ENCODE results near the gene SLC30A2.
A peak's percentile ranks its signal among the peaks of the same experiment; 100 is the strongest.

Gene SLC30A2

GRCh38 chr1:26020941-26021646 is 24.8 kb downstream of the SLC30A2 start:
- DNase-seq, result no peak

- DNase-seq, result no peak
Measured at GRCh38 chr1:26020330-26020768, 25.6 kb downstream of the SLC30A2 start.

GRCh38 chr1:26019641-26020315 is 26.1 kb downstream of the SLC30A2 start:
- DNase-seq, result no peak

- no peak for DNase-seq
Measured at GRCh38 chr1:26017606-26018005, 28.3 kb downstream of the SLC30A2 start.

- no peak for DNase-seq
Measured at GRCh38 chr1:26016953-26017545, 28.9 kb downstream of the SLC30A2 start.

- DNase-seq, result no peak
Measured at GRCh38 chr1:26016258-26016952, 29.5 kb downstream of the SLC30A2 start.

- DNase-seq, result no peak
Measured at GRCh38 chr1:26015358-26015757, 30.6 kb downstream of the SLC30A2 start.

- DNase-seq, result no peak
Measured at GRCh38 chr1:26014179-26014578, 31.7 kb downstream of the SLC30A2 start.

- peak in 1 of 2 experiments; percentile 63 for DNase-seq
Measured at GRCh38 chr1:26012864-26013263, 33.1 kb downstream of the SLC30A2 start.

- DNase-seq, result no peak
Measured at GRCh38 chr1:26010825-26011224, 35.1 kb downstream of the SLC30A2 start.

- peak in 1 of 2 experiments; percentile 10 for DNase-seq
Measured at GRCh38 chr1:26009796-26010447, 36.0 kb downstream of the SLC30A2 start.

- no peak for DNase-seq
Measured at GRCh38 chr1:26006710-26007109, 39.2 kb downstream of the SLC30A2 start.

- no peak for DNase-seq
Measured at GRCh38 chr1:26005434-26006105, 40.3 kb downstream of the SLC30A2 start.

GRCh38 chr1:26003756-26004155 is 42.2 kb downstream of the SLC30A2 start:
- no peak for DNase-seq

GRCh38 chr1:26003262-26003661 is 42.7 kb downstream of the SLC30A2 start:
- no peak for DNase-seq

GRCh38 chr1:25999041-25999800 is 46.7 kb downstream of the SLC30A2 start:
- DNase-seq, result no peak

GRCh38 chr1:25997828-25998761 is 47.8 kb downstream of the SLC30A2 start, which contains the start of gene PAFAH2:
TSS of gene PAFAH2 (minus strand) at chr1:25998063. CDS start at chr1:25990816, 7,247 bp downstream.
- peak; percentile 98 to 99 for DNase-seq

GRCh38 chr1:25996966-25997827 is 48.7 kb downstream of the SLC30A2 start:
- no peak for DNase-seq
